ENCODE data around the gene RNF166. TPM values are rescaled to one million over a fixed set of nuclear protein-coding genes. Genes with fewer than 3 reads are reported as not detected.

RNF166 gene
- polyA plus RNA-seq, 4 donors: 14.1 to 21.7 (median 19.9) TPM

Other genes starting within 250 kb of the RNF166 start
- 10 to 100 TPM; 32.6 to 42.2 (median 34.8) TPM for gene ZC3H18, start 136.0 kb downstream of the RNF166 start, polyA plus RNA-seq (ENCODE audit: insufficient read length in 4 of 4)
- gene IL17C, start 67.8 kb downstream of the RNF166 start, polyA plus RNA-seq (ENCODE audit: insufficient read length in 4 of 4): under 1 TPM in 1 of 4 donors, not detected in 3; 0.20 TPM
- gene CYBA, start 55.4 kb downstream of the RNF166 start, polyA plus RNA-seq (ENCODE audit: insufficient read length in 4 of 4): 100 to 1,000 TPM; 102 to 202 (median 108) TPM
- 10 to 100 TPM; 25.4 to 40.6 (median 27.4) TPM for gene MVD, start 43.3 kb downstream of the RNF166 start, polyA plus RNA-seq (ENCODE audit: insufficient read length in 4 of 4)
- gene SNAI3, start 19.9 kb downstream of the RNF166 start, polyA plus RNA-seq (ENCODE audit: insufficient read length in 4 of 4): under 1 TPM; 0.39 to 0.86 (median 0.60) TPM
- gene CTU2, start 95 bp upstream of the RNF166 start, polyA plus RNA-seq (ENCODE audit: insufficient read length in 4 of 4): 10 to 100 TPM; 10.3 to 17.9 (median 10.8) TPM
- 10 to 100 TPM; 25.6 to 55.5 (median 32.9) TPM for gene PIEZO1, start 78.8 kb upstream of the RNF166 start, polyA plus RNA-seq (ENCODE audit: insufficient read length in 4 of 4)
- 10 to 100 TPM; 14.4 to 21.9 (median 14.9) TPM for gene CDT1, start 97.4 kb upstream of the RNF166 start, polyA plus RNA-seq (ENCODE audit: insufficient read length in 4 of 4)
- gene APRT, start 105.5 kb upstream of the RNF166 start, polyA plus RNA-seq (ENCODE audit: insufficient read length in 4 of 4): 100 to 1,000 TPM in 1 of 4 donors, 10 to 100 TPM in 3; 80.7 to 126 (median 87.1) TPM
- gene GALNS, start 150.5 kb upstream of the RNF166 start, polyA plus RNA-seq (ENCODE audit: insufficient read length in 4 of 4): 10 to 100 TPM; 21.3 to 23.4 (median 22.7) TPM
- 10 to 100 TPM; 73.2 to 90.6 (median 80.1) TPM for gene TRAPPC2L, start 150.7 kb upstream of the RNF166 start, polyA plus RNA-seq (ENCODE audit: insufficient read length in 4 of 4)
- gene PABPN1L, start 160.3 kb upstream of the RNF166 start, polyA plus RNA-seq (ENCODE audit: insufficient read length in 4 of 4): under 1 TPM in 1 of 4 donors, not detected in 3; 0.09 TPM